Effector memory CD4-positive, alpha-beta T cell (primary cell): ENCODE measurements around the gene TMEM151B.
"Not testable (repeated sequence)": the region's sequence is repeated elsewhere in the genome, so short reads cannot be mapped to it uniquely, and the experiment has no call there.

Source experiments
- DNase-seq, 3 donors: peaks; one replicate each; pipeline ENCODE4 v3.0.0-alpha.2; 2020
- H3K27ac ChIP-seq: 2 replicates; pipeline ENCODE4 v1.7.0; 2013; ENCODE audit warnings: mild to moderate bottlenecking, low read length, moderate library complexity; ENCODE audit not compliant: insufficient read depth, poor library complexity, severe bottlenecking
- H3K27me3 ChIP-seq: replicated peaks from 2 replicates; pipeline ENCODE4 v1.7.0; 2013; ENCODE audit warnings: mild to moderate bottlenecking, low read length; ENCODE audit not compliant: insufficient read depth, control insufficient read depth, poor library complexity, severe bottlenecking
- H3K36me3 ChIP-seq: 2 replicates; pipeline ENCODE4 v1.7.0; 2013; ENCODE audit warnings: mild to moderate bottlenecking, low read length, moderate library complexity; ENCODE audit not compliant: control insufficient read depth, insufficient read depth
- H3K4me1 ChIP-seq: 2 replicates; pipeline ENCODE4 v1.7.0; 2013; ENCODE audit warnings: low read length, mild to moderate bottlenecking; ENCODE audit not compliant: control insufficient read depth, insufficient read depth, poor library complexity, severe bottlenecking
- H3K4me3 ChIP-seq: 2 replicates; pipeline ENCODE4 v1.7.0; 2013; ENCODE audit warnings: low read length, low read depth, mild to moderate bottlenecking; ENCODE audit not compliant: insufficient read depth, poor library complexity, severe bottlenecking
- H3K9me3 ChIP-seq: 2 replicates; pipeline ENCODE4 v1.7.0; 2013; ENCODE audit warnings: mild to moderate bottlenecking, low read length, moderate library complexity; ENCODE audit not compliant: control insufficient read depth

The TMEM151B gene

DNA sequence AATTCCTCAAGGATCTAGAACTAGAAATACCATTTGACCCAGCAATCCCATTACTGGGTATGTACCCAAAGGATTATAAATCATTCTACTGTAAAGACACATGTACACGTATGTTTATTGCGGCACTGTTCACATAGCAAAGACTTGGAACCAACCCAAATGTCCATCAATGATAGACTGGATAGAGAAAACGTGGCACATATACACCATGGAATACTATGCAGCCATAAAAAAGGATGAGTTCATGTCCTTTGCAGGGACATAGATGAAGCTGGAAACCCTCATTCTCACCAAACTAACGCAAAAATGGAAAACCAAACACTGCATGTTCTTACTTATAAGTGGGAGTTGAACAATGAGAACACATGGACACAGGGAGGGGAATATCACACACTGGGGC is 76.6 kb downstream of the TMEM151B start:
- not testable (repeated sequence) for H3K4me3 ChIP-seq, H3K9me3 ChIP-seq, H3K27ac ChIP-seq, DNase-seq, H3K36me3 ChIP-seq, H3K4me1 ChIP-seq
- H3K27me3 ChIP-seq, result peaks cover 14% of the 10 kb centered on the region

DNA sequence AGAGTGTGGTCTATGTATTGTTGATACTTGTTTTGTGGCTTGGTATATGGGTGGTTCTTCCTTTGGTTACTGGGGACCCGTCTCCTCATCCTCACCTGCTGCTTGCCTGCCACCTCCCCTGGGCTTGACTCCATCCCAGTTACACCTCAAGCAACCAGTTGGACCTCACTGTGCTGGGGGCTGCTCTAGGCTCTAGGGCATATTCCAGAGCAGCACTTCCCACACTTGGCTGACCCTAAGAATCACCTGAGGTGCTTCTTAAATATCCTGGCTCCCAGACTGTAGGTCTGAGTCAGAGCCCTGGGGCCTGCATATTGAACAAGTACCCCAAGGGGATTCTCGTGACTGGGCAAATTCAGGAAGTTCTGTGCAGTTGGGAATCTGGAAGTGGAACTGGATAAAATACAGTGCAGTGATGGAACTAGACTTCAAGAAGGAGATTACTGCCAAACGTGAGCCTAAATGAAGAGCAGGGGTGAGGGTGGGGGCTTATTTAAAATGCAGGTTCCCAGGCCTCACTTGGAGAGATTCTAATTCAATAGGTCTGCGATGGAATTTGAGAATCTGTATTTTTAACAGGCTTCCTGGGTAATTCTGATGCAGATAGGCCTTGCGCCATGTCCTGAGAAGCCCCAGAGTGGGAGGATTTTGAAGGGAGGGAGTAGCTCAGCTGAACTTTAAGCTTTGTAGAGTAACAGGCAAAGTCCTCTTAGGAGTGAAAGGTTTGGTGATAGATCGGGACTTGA is 79.8 kb downstream of the TMEM151B start:
- H3K4me3 ChIP-seq, result no peak overlapping the region
- no peak for DNase-seq

DNA sequence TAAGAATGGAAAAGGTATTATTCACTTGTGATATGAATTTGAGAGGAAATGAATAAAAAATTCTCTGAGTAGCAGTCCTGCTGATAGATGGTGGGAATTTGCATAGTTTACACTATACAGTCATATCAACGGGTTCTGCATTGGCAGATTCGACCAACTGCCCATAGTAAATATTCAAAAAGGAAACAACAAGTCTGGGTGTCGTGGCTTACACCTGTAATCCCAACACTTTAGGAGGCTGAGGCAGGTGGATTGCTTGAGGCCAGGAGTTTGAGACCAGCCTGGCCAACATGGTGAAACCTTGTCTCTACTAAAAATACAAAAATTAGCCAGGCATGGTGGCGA is 80.4 kb downstream of the TMEM151B start:
- H3K4me1 ChIP-seq, H3K27ac ChIP-seq, H3K9me3 ChIP-seq, H3K36me3 ChIP-seq, DNase-seq, H3K27me3 ChIP-seq, H3K4me3 ChIP-seq: not testable (repeated sequence)

More for the DNA sequence above, 79.8 kb downstream of the TMEM151B start:
- Histone ChIP-seq H3K4me1 (no peaks in the 10 kb centered on the region), H3K27me3 (no peaks in the 10 kb centered on the region), H3K9me3 (no peaks in the 10 kb centered on the region), H3K27ac (no peak overlapping the region), H3K36me3 (no peaks in the 10 kb centered on the region)

DNA sequence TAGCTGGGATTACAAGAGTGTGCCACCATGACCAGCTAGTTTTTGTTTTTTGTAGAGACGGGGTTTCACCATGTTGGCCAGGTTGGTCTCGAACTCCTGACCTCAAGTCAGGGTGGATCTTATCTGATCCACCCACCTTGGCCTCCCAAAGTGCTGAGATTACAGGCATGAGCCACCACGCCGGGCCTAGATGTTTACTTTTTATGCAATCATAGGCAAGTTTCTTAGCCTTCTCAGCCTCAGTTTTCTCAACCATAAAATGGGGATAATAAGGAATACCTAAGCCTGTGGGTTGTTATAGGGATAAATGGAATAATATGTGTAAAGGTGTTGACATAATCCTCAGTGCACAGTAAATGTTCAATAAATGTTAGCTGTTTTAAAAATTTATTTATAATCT is 82.0 kb downstream of the TMEM151B start:
- H3K36me3 ChIP-seq, result no peaks in the 10 kb centered on the region
- no peak for DNase-seq
- no peaks in the 10 kb centered on the region for H3K9me3 ChIP-seq
- no peak overlapping the region for H3K27ac ChIP-seq
- H3K4me3 ChIP-seq, result no peak overlapping the region
- no peaks in the 10 kb centered on the region for H3K27me3 ChIP-seq
- no peaks in the 10 kb centered on the region for H3K4me1 ChIP-seq

DNA sequence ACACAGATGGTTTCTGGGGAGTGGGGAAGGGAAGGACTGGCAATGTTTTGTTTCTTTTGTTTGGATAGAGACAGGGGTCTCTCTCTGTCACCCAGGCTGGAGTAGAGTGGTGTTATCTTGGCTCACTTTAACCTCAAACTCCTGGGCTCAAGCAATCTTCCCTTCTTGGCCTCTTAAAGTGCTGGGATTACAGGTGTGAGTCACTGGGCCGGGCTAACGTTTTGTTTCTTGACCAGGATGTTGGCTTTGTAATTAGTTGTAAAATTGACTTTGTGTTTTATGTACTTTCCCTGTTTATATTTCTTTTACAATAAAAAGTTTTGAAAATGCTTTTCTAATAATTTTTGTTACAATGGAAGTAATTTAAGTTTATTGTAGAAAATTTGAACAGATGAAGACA is 83.1 kb downstream of the TMEM151B start:
- DNase-seq, result no peak
- H3K4me1 ChIP-seq, result no peaks in the 10 kb centered on the region
- H3K9me3 ChIP-seq, result no peaks in the 10 kb centered on the region
- no peak overlapping the region for H3K4me3 ChIP-seq
- no peaks in the 10 kb centered on the region for H3K27me3 ChIP-seq
- H3K36me3 ChIP-seq, result no peaks in the 10 kb centered on the region
- H3K27ac ChIP-seq, result no peak overlapping the region

DNA sequence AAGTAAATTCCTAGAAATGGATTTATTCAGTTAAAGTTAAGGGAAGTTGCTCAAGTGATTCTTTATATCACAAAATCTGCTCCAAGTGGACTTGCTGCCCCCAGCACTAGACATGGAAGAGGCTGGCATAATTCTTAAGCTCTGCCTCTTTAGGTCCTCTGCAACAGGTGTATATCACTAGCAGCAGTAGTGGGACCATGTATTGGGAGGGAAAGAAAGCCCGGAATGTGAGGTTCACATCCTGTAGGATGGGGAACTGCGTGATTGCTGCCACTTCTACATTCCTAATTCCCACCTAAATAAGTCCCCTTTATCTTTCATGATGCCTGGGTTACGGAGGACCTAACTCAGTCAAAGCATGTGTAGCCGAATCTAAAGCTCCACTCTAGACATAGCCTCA is 85.4 kb downstream of the TMEM151B start:
- no peak for DNase-seq
- no peaks in the 10 kb centered on the region for H3K4me1 ChIP-seq
- H3K4me3 ChIP-seq, result no peak overlapping the region
- H3K27me3 ChIP-seq, result no peaks in the 10 kb centered on the region
- H3K9me3 ChIP-seq, result no peaks in the 10 kb centered on the region
- H3K27ac ChIP-seq, result no peak overlapping the region
- no peaks in the 10 kb centered on the region for H3K36me3 ChIP-seq

DNA sequence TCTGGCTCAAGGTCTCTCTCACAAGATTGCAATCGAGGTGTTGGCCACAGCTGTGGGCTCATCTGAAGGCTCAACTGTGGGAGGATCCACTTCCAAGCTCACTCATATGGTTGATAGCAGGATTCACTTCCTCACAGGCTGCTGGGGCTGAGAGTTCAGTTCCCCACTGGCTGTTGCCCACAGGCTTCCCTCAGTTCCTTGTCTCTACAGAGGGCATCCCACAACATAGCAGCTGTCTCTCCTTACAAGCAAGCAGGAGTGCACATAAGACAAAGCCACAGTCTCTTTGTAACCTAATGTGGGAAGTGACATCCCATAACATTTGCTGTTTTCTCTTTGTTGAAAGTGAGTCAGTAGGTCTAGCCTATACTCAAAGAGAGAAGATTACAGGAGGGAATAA is 86.2 kb downstream of the TMEM151B start:
- H3K27ac ChIP-seq, result no peak overlapping the region
- H3K4me1 ChIP-seq, result no peaks in the 10 kb centered on the region
- no peak for DNase-seq
- no peaks in the 10 kb centered on the region for H3K9me3 ChIP-seq
- no peak overlapping the region for H3K4me3 ChIP-seq
- no peaks in the 10 kb centered on the region for H3K36me3 ChIP-seq
- H3K27me3 ChIP-seq, result no peaks in the 10 kb centered on the region
